OCI-M2 (cell line): ENCODE measurements around the gene SON.
A peak's percentile ranks its signal among the peaks of the same experiment; 100 is the strongest.
"Not testable (repeated sequence)": the region's sequence is repeated elsewhere in the genome, so short reads cannot be mapped to it uniquely, and the experiment has no call there.

Source experiments
- DNase-seq: peaks from one replicate; lab custom pipeline; 2025; ENCODE audit not compliant: unreplicated experiment; lab: John Stamatoyannopoulos, UW

The SON gene

GRCh38 chr21:33542640-33543504 lies at the start of gene SON:
SON (plus strand) TSS chr21:33543038; CDS start chr21:33543093, 55 bp downstream.
- peak; percentile 92 for DNase-seq

- no peak for DNase-seq
Measured at GRCh38 chr21:33493756-33494155, 49.1 kb upstream of the SON start.

DNA sequence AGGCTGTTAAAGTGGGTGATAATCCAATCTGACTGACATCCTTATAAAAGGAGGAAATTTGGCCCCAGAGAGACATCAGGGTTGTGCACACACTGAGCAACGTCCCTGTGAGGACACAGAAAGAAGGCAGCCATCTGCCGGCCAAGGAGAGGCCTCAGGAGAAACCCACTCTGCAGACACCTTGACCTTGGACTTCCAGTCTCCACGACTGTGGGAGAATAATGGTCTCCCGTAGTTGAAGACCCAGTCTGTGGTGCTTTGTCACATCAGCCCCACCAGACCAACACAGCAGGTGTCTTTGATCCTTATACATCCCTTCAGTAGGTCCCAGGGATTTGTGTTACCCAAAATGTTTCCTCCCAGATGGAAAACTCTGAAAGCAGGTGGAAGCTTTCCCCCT lies 47.1 kb upstream of the SON start:
- no peak for DNase-seq

GRCh38 chr21:33496345-33496744 lies 46.5 kb upstream of the SON start:
- no peak for DNase-seq

- peak; percentile 66 for DNase-seq
Measured at GRCh38 chr21:33505833-33506232, 37.0 kb upstream of the SON start.

DNA sequence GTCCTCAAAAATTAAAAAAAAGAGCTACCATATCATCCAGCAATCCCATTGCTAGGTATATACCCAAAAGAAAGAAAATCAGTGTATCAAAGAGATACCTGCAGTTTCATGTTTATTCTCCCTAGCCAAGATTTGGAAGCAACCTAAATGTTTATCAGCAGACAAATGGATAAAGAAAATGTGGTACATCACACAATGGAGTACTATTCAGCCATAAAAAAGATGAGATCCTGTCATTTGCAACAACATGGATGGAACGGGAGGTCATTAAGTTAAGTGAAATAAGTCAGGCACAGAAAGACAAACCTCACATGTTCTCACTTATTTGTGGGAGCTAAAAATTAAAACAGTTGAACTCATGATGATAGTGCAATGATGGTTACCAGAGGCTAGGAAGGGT lies 35.8 kb upstream of the SON start:
- not testable (repeated sequence) for DNase-seq

GRCh38 chr21:33510826-33511225 lies 32.0 kb upstream of the SON start:
- peak; percentile 54 for DNase-seq

- no peak for DNase-seq
Measured at GRCh38 chr21:33511639-33512038, 31.2 kb upstream of the SON start.

DNA sequence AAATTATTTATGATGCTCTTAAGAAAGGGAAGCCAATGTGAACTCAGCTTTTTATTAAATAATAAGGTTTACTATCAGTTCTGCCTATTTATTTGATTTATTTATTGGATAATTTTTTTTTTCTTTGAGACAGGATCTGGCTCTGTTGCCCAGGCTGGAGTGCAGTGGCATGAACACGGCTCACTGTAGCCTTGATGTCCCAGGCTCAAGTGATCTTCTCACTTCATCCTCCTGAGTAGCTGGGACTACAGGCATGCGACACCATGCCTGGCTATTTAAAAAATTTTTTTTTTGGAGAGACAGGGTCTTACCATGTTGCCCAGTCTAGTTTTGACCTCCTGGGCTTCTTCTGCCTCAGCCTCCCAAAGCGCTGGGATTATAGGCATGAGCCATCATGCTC lies 30.4 kb upstream of the SON start:
- no peak for DNase-seq

GRCh38 chr21:33514229-33514628 lies 28.6 kb upstream of the SON start:
- DNase-seq: no peak

GRCh38 chr21:33518899-33519298 lies 23.9 kb upstream of the SON start:
- no peak for DNase-seq

- DNase-seq: no peak
Measured at GRCh38 chr21:33522297-33522952, 20.4 kb upstream of the SON start.

DNA sequence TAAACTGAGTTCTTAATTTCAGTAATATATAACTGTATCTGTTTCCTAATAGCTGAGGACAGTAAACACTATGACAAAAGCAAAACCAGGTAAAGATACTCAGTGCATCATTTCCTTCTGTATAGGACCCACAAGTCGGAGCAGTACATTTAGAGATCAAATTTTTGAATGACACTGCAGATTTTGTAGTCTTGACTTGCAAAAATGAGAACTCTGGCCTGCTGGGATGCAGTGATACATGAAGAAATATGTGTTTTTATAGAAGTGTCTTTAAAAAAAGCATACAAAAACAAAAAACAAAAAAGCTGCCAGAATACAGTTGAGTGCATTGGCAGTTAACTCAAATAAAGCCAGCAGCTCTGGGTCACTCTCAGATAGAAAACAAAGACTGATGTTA lies 19.9 kb upstream of the SON start:
- DNase-seq: no peak

DNA sequence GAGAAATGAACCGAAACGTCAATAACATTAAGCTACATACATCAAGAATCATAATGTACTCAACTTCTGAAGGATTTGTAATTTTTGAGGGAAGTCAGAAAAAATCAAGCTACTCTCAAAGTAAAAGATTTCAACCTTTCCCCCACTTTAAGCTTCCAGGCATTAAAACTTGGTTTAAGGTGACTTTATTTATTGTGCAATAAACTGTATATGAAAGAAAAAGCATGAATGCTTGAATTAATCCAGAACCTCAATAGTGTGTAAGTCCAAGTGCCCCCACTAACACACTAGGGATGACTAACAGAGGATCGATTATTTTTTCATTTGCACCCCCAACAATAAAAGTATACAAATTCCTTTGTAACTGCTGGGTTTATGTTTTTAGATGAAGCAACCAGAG lies 11.8 kb upstream of the SON start:
- no peak for DNase-seq

- no peak for DNase-seq
Measured at GRCh38 chr21:33537212-33537611, 5.6 kb upstream of the SON start.

GRCh38 chr21:33539616-33540015 lies 3.2 kb upstream of the SON start:
- DNase-seq: no peak

DNA sequence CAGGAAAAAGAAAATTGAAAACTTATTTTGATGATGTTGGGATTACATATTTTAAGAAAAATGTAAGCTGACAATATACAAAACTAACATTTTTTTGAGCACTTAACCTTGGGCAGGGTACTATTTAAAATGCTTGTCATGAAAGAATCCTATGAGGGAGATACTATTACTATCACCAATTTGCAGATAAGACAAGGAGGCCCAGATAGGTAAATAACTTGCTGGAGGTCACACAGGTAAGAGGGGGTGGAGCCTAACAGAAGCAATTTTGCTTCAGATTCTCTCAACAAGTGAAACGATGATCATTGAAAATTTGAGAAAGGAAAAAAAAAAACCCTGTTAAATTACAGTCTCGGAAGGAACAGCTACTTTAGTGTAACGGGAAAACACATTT lies 2.1 kb upstream of the SON start:
- DNase-seq: no peak

DNA sequence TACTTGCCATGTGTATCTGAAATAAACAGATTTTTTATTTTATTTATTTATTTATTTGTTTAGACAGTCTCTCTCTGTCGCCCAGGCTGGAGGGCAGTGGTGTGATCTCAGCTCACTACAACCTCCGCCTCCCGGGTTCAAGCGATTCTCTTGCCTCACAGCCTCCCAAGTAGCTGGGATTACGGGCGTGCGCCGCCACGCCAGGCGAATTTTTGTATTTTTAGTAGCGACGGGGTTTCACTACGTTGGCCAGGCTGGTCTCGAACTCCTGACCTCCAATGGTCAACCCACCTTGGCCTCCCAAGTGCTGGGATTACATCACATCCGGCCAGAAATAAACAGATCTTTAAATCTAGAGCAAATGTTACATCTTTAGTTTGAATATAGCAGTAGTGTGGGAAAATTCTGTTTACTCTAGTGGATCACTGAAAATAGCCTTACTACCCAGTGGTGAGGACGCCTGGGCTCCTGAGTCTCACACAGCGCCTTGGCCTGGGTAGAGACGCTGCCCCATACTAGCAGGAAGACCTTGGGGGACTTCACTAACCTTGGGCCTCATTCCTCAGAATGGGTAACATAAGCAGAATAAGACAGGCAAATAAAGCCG lies 1.6 kb upstream of the SON start:
- DNase-seq: no peak

DNA sequence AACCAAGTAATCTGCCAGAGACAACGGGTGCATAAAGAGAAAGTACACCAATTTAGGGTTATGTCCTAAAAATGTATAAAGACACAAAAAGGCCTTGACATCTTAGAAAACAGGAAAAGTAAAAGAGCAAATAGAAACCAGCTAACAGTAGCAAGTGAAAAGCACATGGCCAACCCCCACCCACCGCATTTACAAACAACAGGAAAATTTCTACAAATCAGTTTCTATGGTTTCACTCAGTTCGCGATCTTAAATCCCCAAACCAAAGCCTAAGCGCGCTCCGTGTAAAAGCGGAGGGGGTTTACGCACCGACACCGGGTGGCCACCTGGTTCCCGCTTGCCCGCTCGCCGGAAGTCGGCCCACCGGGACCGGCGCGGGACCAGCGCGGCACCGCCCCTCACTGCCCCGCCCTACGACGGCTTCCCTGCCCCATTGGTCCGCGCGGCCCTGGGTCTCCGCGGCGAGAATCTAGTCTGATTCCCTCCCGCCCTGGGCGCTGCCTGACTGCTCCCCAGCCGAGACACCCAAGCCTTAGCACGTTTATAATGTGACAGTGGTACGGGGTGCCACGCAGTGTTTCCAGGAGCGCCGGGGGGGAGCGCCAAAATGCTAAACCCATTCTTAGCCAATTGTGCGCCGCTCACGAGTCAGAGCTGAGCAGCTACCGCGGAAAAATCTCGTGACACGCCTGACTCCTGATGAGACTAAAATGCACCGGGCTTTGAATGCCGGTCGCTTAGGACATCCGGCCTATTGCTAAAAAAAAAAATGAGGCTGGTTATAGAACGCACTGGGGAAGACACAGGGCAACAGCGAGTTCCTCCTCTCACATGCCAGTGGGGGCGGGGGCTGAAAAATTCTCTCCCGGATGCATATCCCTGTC lies 840 bp upstream of the SON start, which contains the start of gene GART:
TSS of gene GART (minus strand) at position 362 of the 884 bp plus-strand sequence. CDS start 2,802 bp downstream, outside the sequence.
- DNase-seq: no peak

- no peak for DNase-seq
Measured at GRCh38 chr21:33543505-33544129, 779 bp downstream of the SON start.
